Measurements from ENCODE around the gene AHRR. TPM values are rescaled to one million over a fixed set of nuclear protein-coding genes. Genes with fewer than 3 reads are reported as not detected.

The AHRR gene
- total RNA-seq, 1 donor: 54.6 TPM

GRCh38 chr5:404666-405241 lies 83.2 kb downstream of the AHRR start:
- H3K27ac ChIP-seq (ENCODE audit: low read depth, low read length): no peak overlapping the region
- H3K4me2 ChIP-seq (ENCODE audit: insufficient read depth, low read length): no peak overlapping the region
- no peak overlapping the region for H2AFZ ChIP-seq (ENCODE audit: low read length)
- no peaks in the 10 kb centered on the region for H3K27me3 ChIP-seq (ENCODE audit: insufficient read depth, low read length)
- TF ChIP-seq, protein P1, sequence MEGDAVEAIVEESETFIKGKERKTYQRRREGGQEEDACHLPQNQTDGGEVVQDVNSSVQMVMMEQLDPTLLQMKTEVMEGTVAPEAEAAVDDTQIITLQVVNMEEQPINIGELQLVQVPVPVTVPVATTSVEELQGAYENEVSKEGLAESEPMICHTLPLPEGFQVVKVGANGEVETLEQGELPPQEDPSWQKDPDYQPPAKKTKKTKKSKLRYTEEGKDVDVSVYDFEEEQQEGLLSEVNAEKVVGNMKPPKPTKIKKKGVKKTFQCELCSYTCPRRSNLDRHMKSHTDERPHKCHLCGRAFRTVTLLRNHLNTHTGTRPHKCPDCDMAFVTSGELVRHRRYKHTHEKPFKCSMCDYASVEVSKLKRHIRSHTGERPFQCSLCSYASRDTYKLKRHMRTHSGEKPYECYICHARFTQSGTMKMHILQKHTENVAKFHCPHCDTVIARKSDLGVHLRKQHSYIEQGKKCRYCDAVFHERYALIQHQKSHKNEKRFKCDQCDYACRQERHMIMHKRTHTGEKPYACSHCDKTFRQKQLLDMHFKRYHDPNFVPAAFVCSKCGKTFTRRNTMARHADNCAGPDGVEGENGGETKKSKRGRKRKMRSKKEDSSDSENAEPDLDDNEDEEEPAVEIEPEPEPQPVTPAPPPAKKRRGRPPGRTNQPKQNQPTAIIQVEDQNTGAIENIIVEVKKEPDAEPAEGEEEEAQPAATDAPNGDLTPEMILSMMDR (IDR thresholded peaks at IDR 0.05; ENCODE audit: extremely low read depth, low read depth, low read length): no peak
- H3K4me1 ChIP-seq (ENCODE audit: insufficient read depth, low read length): peaks cover 18% of the 10 kb centered on the region
- H4K20me1 ChIP-seq (ENCODE audit: insufficient read depth, low read length): no peaks in the 10 kb centered on the region
- no peaks in the 10 kb centered on the region for H3K9me3 ChIP-seq (ENCODE audit: low read depth, low read length)
- H3K4me3 ChIP-seq (ENCODE audit: insufficient read depth, low read length): no peak overlapping the region
- no peak for DNase-seq (ENCODE audit: insufficient read length, low spot score, missing footprints)
- peaks cover 35% of the 10 kb centered on the region for H3K36me3 ChIP-seq (ENCODE audit: insufficient read depth, low read length)
- peaks cover 41% of the 10 kb centered on the region for H3K79me2 ChIP-seq (ENCODE audit: insufficient read depth, low read length)

- Histone ChIP-seq H3K4me3 (ENCODE audit: insufficient read depth, low read length) (no peak overlapping the region), H3K79me2 (ENCODE audit: insufficient read depth, low read length) (peaks cover 43% of the 10 kb centered on the region), H2AFZ (ENCODE audit: low read length) (no peak overlapping the region), H3K27me3 (ENCODE audit: insufficient read depth, low read length) (no peaks in the 10 kb centered on the region), H3K4me1 (ENCODE audit: insufficient read depth, low read length) (peaks cover 13% of the 10 kb centered on the region), H3K27ac (ENCODE audit: low read depth, low read length) (no peak overlapping the region), H3K9me3 (ENCODE audit: low read depth, low read length) (no peaks in the 10 kb centered on the region), H3K36me3 (ENCODE audit: insufficient read depth, low read length) (peaks cover 35% of the 10 kb centered on the region), H4K20me1 (ENCODE audit: insufficient read depth, low read length) (no peaks in the 10 kb centered on the region), H3K4me2 (ENCODE audit: insufficient read depth, low read length) (no peak overlapping the region)
- TF ChIP-seq, protein P1 (IDR thresholded peaks at IDR 0.05; ENCODE audit: extremely low read depth, low read depth, low read length): no peak
- no peak for DNase-seq (ENCODE audit: insufficient read length, low spot score, missing footprints)
Observed at GRCh38 chr5:405421-405820, 83.9 kb downstream of the AHRR start.

DNA sequence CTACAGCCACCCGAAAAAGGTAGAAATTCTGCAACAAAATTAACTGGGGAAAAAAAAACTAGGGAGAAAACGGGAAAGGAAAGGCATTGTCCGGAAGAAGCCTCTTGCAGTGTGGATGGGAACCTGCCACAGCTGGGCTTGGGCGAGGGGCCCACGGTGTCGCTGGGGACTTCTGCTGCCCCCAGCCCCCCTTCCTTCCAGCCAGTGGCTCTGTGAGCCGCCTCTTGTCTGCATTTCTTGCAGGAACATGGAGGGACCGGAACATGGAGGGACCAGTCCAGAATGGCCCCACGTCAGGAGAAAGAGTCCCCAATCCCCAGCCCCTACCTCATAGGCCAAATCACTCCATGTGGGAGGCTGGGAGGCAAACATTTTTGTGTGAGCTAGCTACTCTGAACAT lies 84.5 kb downstream of the AHRR start:
- H3K79me2 ChIP-seq (ENCODE audit: insufficient read depth, low read length): peaks cover 41% of the 10 kb centered on the region
- no peaks in the 10 kb centered on the region for H3K9me3 ChIP-seq (ENCODE audit: low read depth, low read length)
- no peaks in the 10 kb centered on the region for H4K20me1 ChIP-seq (ENCODE audit: insufficient read depth, low read length)
- DNase-seq (ENCODE audit: insufficient read length, low spot score, missing footprints): no peak
- H3K36me3 ChIP-seq (ENCODE audit: insufficient read depth, low read length): peaks cover 33% of the 10 kb centered on the region
- H3K27me3 ChIP-seq (ENCODE audit: insufficient read depth, low read length): no peaks in the 10 kb centered on the region
- no peak overlapping the region for H3K4me2 ChIP-seq (ENCODE audit: insufficient read depth, low read length)
- H3K4me1 ChIP-seq (ENCODE audit: insufficient read depth, low read length): peaks cover 7% of the 10 kb centered on the region
- H3K27ac ChIP-seq (ENCODE audit: low read depth, low read length): no peak overlapping the region
- no peak overlapping the region for H2AFZ ChIP-seq (ENCODE audit: low read length)
- TF ChIP-seq, protein P1 (IDR thresholded peaks at IDR 0.05; ENCODE audit: extremely low read depth, low read depth, low read length): no peak
- H3K4me3 ChIP-seq (ENCODE audit: insufficient read depth, low read length): no peak overlapping the region

GRCh38 chr5:407051-407450 lies 85.5 kb downstream of the AHRR start:
- TF ChIP-seq, protein P1 (IDR thresholded peaks at IDR 0.05; ENCODE audit: extremely low read depth, low read depth, low read length): no peak
- H4K20me1 ChIP-seq (ENCODE audit: insufficient read depth, low read length): no peaks in the 10 kb centered on the region
- DNase-seq (ENCODE audit: insufficient read length, low spot score, missing footprints): no peak
- no peak overlapping the region for H3K27ac ChIP-seq (ENCODE audit: low read depth, low read length)
- no peaks in the 10 kb centered on the region for H3K9me3 ChIP-seq (ENCODE audit: low read depth, low read length)
- no peaks in the 10 kb centered on the region for H3K27me3 ChIP-seq (ENCODE audit: insufficient read depth, low read length)
- H3K36me3 ChIP-seq (ENCODE audit: insufficient read depth, low read length): peaks cover 27% of the 10 kb centered on the region
- no peak overlapping the region for H2AFZ ChIP-seq (ENCODE audit: low read length)
- peaks cover 3% of the 10 kb centered on the region for H3K4me1 ChIP-seq (ENCODE audit: insufficient read depth, low read length)
- H3K4me2 ChIP-seq (ENCODE audit: insufficient read depth, low read length): no peak overlapping the region
- peaks cover 33% of the 10 kb centered on the region for H3K79me2 ChIP-seq (ENCODE audit: insufficient read depth, low read length)
- H3K4me3 ChIP-seq (ENCODE audit: insufficient read depth, low read length): no peak overlapping the region

Measured in osteoblast (primary cell).